Measurements from ENCODE around the gene ZNF232. TPM values are rescaled to one million over a fixed set of nuclear protein-coding genes. Genes with fewer than 3 reads are reported as not detected.
"Not testable (repeated sequence)": the region's sequence is repeated elsewhere in the genome, so short reads cannot be mapped to it uniquely, and the experiment has no call there.

ZNF232 gene
- total RNA-seq, 1 experiment from 2014 or later, result 10.3 TPM

DNA sequence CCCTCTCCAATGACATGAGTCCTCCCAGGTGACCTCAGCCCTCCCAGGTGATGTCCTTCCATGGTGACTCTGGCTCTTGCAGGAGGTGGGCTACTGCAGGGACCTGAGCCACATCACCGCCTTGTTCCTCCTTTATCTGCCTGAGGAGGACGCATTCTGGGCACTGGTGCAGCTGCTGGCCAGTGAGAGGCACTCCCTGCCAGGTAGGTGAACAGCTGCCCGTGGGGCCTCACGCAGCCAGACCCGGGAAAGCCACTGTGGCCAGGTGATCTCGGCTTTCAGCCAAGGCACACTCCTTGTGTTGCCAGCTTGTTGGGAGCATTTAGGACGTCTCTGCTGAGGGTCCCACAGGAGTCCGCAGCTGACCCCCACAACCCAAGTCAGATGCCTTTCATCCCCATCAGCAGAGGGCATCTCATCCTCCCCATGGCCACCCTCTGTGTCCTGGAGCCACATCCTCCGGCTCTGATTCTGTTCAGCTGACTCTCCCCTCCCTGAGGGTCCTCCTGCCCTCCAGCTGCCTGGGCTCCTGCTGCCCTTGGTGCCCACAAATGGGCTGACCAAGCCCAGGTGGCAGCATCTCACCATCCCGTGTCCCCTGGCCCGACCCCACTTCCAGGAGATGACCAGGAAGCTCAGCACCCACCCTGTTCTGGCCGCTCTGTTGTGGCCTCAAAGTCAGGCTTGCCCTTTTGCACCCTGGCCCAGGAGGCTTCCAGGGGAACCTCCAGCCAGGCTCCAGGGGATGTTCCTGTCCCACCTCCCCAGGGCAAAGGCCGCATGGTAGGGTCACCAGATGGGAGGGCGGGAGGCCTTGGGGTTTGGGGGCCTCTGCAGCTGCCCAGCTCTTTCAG is 24.3 kb upstream of the ZNF232 start:
- H3K9me2 ChIP-seq (ENCODE audit: insufficient read depth), result no peaks in the 10 kb centered on the region
- H3K4me1 ChIP-seq (replicated peaks; ENCODE audit: insufficient read depth), result no peaks in the 10 kb centered on the region
- H3K4me3 ChIP-seq, result no peak overlapping the region
- POLR2A ChIA-PET (ENCODE audit: unreplicated experiment), result no interaction called here
- H4K20me1 ChIP-seq (ENCODE audit: insufficient read depth), result no peaks in the 10 kb centered on the region
- H3K9me3 ChIP-seq (ENCODE audit: insufficient read depth, low read depth), result no peaks in the 10 kb centered on the region
- H3K27ac ChIP-seq, result no peak overlapping the region
- H3K27me3 ChIP-seq (ENCODE audit: insufficient read depth, low read depth), result peaks cover 88% of the 10 kb centered on the region
- CTCF ChIA-PET, result no interaction called here
- TF ChIP-seq, protein P1, sequence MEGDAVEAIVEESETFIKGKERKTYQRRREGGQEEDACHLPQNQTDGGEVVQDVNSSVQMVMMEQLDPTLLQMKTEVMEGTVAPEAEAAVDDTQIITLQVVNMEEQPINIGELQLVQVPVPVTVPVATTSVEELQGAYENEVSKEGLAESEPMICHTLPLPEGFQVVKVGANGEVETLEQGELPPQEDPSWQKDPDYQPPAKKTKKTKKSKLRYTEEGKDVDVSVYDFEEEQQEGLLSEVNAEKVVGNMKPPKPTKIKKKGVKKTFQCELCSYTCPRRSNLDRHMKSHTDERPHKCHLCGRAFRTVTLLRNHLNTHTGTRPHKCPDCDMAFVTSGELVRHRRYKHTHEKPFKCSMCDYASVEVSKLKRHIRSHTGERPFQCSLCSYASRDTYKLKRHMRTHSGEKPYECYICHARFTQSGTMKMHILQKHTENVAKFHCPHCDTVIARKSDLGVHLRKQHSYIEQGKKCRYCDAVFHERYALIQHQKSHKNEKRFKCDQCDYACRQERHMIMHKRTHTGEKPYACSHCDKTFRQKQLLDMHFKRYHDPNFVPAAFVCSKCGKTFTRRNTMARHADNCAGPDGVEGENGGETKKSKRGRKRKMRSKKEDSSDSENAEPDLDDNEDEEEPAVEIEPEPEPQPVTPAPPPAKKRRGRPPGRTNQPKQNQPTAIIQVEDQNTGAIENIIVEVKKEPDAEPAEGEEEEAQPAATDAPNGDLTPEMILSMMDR (conservative IDR thresholded peaks at IDR 0.05), result no peak
- TF ChIP-seq EZH2 (IDR thresholded peaks at IDR 0.05; ENCODE audit: low read depth), result no peak
- no TSS peak for BruUV-seq (replicated peaks)
- H3K4me2 ChIP-seq, result no peak overlapping the region
- intact Hi-C loops (cut with micrococcal nuclease; ENCODE audit: unreplicated experiment), result no loop called here
- no peak overlapping the region for H2AFZ ChIP-seq
- no peaks in the 10 kb centered on the region for H3K79me2 ChIP-seq (ENCODE audit: low read depth)
- H3F3A ChIP-seq (ENCODE audit: insufficient read depth, low read depth), result no peaks in the 10 kb centered on the region
- H3K36me3 ChIP-seq (ENCODE audit: low read depth), result no peaks in the 10 kb centered on the region
- DNase-seq, result no peak

DNA sequence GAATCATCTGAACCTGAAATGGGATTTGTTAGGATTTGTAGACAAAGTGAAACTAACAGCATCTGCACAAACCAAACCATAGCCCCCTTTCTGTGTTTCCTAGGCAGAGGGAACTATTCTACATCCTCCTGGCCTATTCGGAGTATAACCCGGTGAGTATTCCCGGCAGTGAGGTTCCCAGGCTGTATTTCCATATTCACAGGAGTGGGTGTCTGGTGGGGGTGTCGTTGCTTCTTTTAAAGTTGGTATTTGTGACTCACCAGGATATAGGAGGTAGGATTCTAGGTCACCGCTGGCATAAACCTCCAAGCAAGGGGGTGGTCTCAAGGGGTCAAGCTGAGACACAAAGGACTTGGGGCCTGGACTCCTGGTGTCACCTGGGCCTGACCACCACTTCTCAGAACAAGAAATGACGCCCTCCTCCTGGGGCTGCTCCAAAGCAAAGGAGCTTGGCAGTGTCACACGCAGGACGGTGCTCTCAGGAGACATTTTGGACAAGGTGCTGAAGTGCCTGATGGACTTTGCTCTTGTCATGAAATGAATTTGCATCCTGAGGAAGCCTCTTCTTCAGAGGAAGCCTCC is 23.5 kb upstream of the ZNF232 start:
- CTCF ChIA-PET; H3K9me3 ChIP-seq (ENCODE audit: insufficient read depth, low read depth); POLR2A ChIA-PET (ENCODE audit: unreplicated experiment); BruUV-seq (replicated peaks); H3K79me2 ChIP-seq (ENCODE audit: low read depth); H3K27ac ChIP-seq; H4K20me1 ChIP-seq (ENCODE audit: insufficient read depth); H3K4me2 ChIP-seq; H3K36me3 ChIP-seq (ENCODE audit: low read depth); intact Hi-C loops (cut with micrococcal nuclease; ENCODE audit: unreplicated experiment); H3F3A ChIP-seq (ENCODE audit: insufficient read depth, low read depth); H3K4me3 ChIP-seq; H3K4me1 ChIP-seq (replicated peaks; ENCODE audit: insufficient read depth); H2AFZ ChIP-seq; DNase-seq; H3K9me2 ChIP-seq (ENCODE audit: insufficient read depth): not testable (repeated sequence)
- H3K27me3 ChIP-seq (ENCODE audit: insufficient read depth, low read depth), result peaks cover 93% of the 10 kb centered on the region

DNA sequence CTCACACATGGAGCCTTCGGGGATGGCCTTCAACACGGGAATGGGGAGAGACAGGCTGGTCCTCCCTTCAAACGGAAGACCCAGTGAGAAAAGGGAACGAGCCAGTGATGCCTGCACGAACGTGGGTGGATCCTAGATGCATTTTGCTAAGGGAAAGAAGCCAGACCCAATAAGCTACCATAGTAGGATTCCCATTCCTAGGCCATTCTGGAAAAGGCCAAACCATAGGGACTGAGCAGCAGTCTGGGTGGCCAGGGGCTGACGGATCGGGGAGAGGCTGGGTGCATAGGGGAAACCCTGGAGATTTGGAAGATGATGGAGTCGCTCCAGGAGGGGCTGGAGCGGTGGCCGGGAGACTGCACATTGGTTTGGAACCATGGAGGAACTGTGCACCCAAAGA is 22.9 kb upstream of the ZNF232 start:
- H3K36me3 ChIP-seq (ENCODE audit: low read depth); POLR2A ChIA-PET (ENCODE audit: unreplicated experiment); H3F3A ChIP-seq (ENCODE audit: insufficient read depth, low read depth); DNase-seq; intact Hi-C loops (cut with micrococcal nuclease; ENCODE audit: unreplicated experiment); H3K9me3 ChIP-seq (ENCODE audit: insufficient read depth, low read depth); CTCF ChIA-PET; H3K79me2 ChIP-seq (ENCODE audit: low read depth); H3K4me1 ChIP-seq (replicated peaks; ENCODE audit: insufficient read depth); H3K4me2 ChIP-seq; H3K9me2 ChIP-seq (ENCODE audit: insufficient read depth); BruUV-seq (replicated peaks); H3K4me3 ChIP-seq; H3K27ac ChIP-seq; H4K20me1 ChIP-seq (ENCODE audit: insufficient read depth); H2AFZ ChIP-seq: not testable (repeated sequence)
- peaks cover 95% of the 10 kb centered on the region for H3K27me3 ChIP-seq (ENCODE audit: insufficient read depth, low read depth)

DNA sequence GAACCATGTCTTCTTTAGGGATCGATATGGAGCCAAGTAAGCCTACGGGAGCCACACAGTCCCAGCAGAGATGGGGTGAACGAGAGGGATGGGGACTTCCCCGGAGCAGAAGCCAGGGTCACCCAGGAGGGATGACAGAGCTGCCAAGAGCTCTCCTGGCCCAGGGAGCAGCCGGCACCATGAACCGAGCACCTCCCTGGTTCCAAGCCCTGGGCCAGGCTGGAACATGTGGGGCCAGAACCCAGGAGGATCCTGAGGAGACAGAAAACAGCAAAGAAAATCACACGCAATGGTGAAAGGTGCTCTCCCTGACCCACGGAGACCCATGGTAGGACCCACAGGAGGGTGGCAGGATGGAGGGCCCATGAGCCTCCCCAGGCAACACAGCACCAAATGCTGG is 22.3 kb upstream of the ZNF232 start:
- BruUV-seq (replicated peaks); H3K79me2 ChIP-seq (ENCODE audit: low read depth); H2AFZ ChIP-seq; H3F3A ChIP-seq (ENCODE audit: insufficient read depth, low read depth); intact Hi-C loops (cut with micrococcal nuclease; ENCODE audit: unreplicated experiment); H3K4me2 ChIP-seq; CTCF ChIA-PET; H3K27ac ChIP-seq; H3K9me3 ChIP-seq (ENCODE audit: insufficient read depth, low read depth); H3K36me3 ChIP-seq (ENCODE audit: low read depth); H3K9me2 ChIP-seq (ENCODE audit: insufficient read depth); H4K20me1 ChIP-seq (ENCODE audit: insufficient read depth); H3K4me3 ChIP-seq; H3K4me1 ChIP-seq (replicated peaks; ENCODE audit: insufficient read depth); DNase-seq: not testable (repeated sequence)
- H3K27me3 ChIP-seq (ENCODE audit: insufficient read depth, low read depth), result peaks cover 95% of the 10 kb centered on the region
- POLR2A ChIA-PET (ENCODE audit: unreplicated experiment), result interaction anchor here (0.6 kb wide), 1 partner anchor 1626 kb away, joined by 22 read pairs; no protein-coding TSS in a partner anchor

Measured in PC-9 (cell line).